Lung (tissue), 12 donors: Measurements from ENCODE around the gene LIN28A. TPM values are rescaled to one million over a fixed set of nuclear protein-coding genes. Genes with fewer than 3 reads are reported as not detected.

Experiments
- ATAC-seq: fragments of 200-7000 bp; cut with Tn5 transposase; one replicate; pipeline ENCODE4 v1.9.1; 2020; ENCODE audit warnings: moderate number of reproducible peaks; ENCODE audit not compliant: insufficient read depth, low FRiP score
- DNase-seq, 3 donors: peaks; one replicate each; pipeline ENCODE4 v3.0.0-alpha.2; 2013 to 2017
- H3K27ac ChIP-seq, 2 donors: one replicate each; pipeline ENCODE4 v1.5.1; 2013; ENCODE audit warnings: mild to moderate bottlenecking in 2 of 2, moderate library complexity in 2 of 2, control low read depth in 1 of 2, inconsistent platforms in 1 of 2, low read depth in 1 of 2, low read length in 1 of 2
- H3K27me3 ChIP-seq, 3 donors: one replicate each; pipeline ENCODE4 v1.5.1; 2013; ENCODE audit warnings: low read length in 2 of 3; ENCODE audit not compliant: control insufficient read depth in 3 of 3, insufficient read depth in 3 of 3
- H3K36me3 ChIP-seq, 4 donors: one replicate each; pipeline ENCODE4 v1.5.1; 2013; ENCODE audit warnings: low read length in 4 of 4, mild to moderate bottlenecking in 1 of 4, moderate library complexity in 1 of 4; ENCODE audit not compliant: control insufficient read depth in 4 of 4, insufficient read depth in 4 of 4
- H3K4me1 ChIP-seq, 5 donors: one replicate each; pipeline ENCODE4 v1.5.1; 2013; ENCODE audit warnings: low read length in 5 of 5, mild to moderate bottlenecking in 2 of 5, moderate library complexity in 1 of 5; ENCODE audit not compliant: control insufficient read depth in 5 of 5, insufficient read depth in 5 of 5
- H3K4me3 ChIP-seq: one replicate; pipeline ENCODE4 v1.5.1; 2013; ENCODE audit warnings: mild to moderate bottlenecking, control low read depth, moderate library complexity
- H3K9ac ChIP-seq, 2 donors: one replicate each; pipeline ENCODE4 v1.5.1; 2013; ENCODE audit warnings: low read length in 2 of 2, control low read depth in 1 of 2; ENCODE audit not compliant: insufficient read depth in 1 of 2
- H3K9me3 ChIP-seq, 4 donors: one replicate each; pipeline ENCODE4 v1.5.1; 2013; ENCODE audit warnings: low read length in 3 of 4, mild to moderate bottlenecking in 1 of 4, moderate library complexity in 1 of 4; ENCODE audit not compliant: control insufficient read depth in 4 of 4, insufficient read depth in 3 of 4
- WGBS, 2 donors: extraction: QIAGEN DNeasy Blood & Tissue Kit; methylation state at CpG; one replicate each; pipeline ENCODE4 v1.1.7; 2013; 5-methylcytosine and 5-hydroxymethylcytosine counted together
- polyA plus RNA-seq, 2 donors: library from polyadenylated mRNA; stranded (reverse); fragments of 200-250 nt; gene quantifications; one replicate each; pipeline ENCODE4 v1.2.1, GENCODE V29; 2013
- total RNA-seq, 2 donors: library from RNA; depleted of rRNA in 1 of 2; stranded (reverse); fragments of >200 nt in 1 of 2; gene quantifications; one replicate each; pipeline ENCODE4 v1.2.1, GENCODE V29; 2014 to 2021
- TF ChIP-seq, protein P1 (sequence below): IDR thresholded peaks from 2 replicates; pipeline ENCODE4 v1.5.1; 2012; ENCODE audit warnings: mild to moderate bottlenecking; ENCODE audit errors: control extremely low read depth, extremely low read depth
- donor health status: control.
- donor health status: control.
- donor health status: Bipolar disorder and iron deficiency.
- donor health status: healthy.
- donor health status: DM: yes; HTN: yes; CAD: no.

Gene LIN28A
- total and polyA plus RNA-seq, 4 donors, result 0.80 TPM; not detected in 3

GRCh38 chr1:26477446-26478152, 67.0 kb downstream of the LIN28A start:
- Histone ChIP-seq H3K27me3 (no peaks in the 10 kb centered on the region), H3K9ac (no peak overlapping the region), H3K4me1 (peaks cover 0 to 13% (median 5%) of the 10 kb centered on the region in 5 donors), H3K27ac (no peak overlapping the region), H3K9me3 (no peaks in the 10 kb centered on the region), H3K4me3 (no peak overlapping the region), H3K36me3 (peaks cover 16 to 27% (median 21%) of the 10 kb centered on the region in 4 donors)
- TF ChIP-seq, protein P1, sequence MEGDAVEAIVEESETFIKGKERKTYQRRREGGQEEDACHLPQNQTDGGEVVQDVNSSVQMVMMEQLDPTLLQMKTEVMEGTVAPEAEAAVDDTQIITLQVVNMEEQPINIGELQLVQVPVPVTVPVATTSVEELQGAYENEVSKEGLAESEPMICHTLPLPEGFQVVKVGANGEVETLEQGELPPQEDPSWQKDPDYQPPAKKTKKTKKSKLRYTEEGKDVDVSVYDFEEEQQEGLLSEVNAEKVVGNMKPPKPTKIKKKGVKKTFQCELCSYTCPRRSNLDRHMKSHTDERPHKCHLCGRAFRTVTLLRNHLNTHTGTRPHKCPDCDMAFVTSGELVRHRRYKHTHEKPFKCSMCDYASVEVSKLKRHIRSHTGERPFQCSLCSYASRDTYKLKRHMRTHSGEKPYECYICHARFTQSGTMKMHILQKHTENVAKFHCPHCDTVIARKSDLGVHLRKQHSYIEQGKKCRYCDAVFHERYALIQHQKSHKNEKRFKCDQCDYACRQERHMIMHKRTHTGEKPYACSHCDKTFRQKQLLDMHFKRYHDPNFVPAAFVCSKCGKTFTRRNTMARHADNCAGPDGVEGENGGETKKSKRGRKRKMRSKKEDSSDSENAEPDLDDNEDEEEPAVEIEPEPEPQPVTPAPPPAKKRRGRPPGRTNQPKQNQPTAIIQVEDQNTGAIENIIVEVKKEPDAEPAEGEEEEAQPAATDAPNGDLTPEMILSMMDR, result no peak
- ATAC-seq (no peak), DNase-seq (no peak)
- WGBS, 2 donors, result 77 to 88% methylated on average over 8 of the region's 8 CpGs

- no peaks in the 10 kb centered on the region for H3K27me3 ChIP-seq
- no peak overlapping the region for H3K27ac ChIP-seq
- WGBS, 2 donors, result 75 to 79% methylated on average over 3 of the region's 3 CpGs
- ATAC-seq, result no peak
- H3K4me1 ChIP-seq, result peaks cover 0 to 13% (median 5%) of the 10 kb centered on the region in 5 donors
- no peak for DNase-seq
- no peaks in the 10 kb centered on the region for H3K9me3 ChIP-seq
- TF ChIP-seq, protein P1, result no peak
- peaks cover 16 to 27% (median 21%) of the 10 kb centered on the region in 4 donors for H3K36me3 ChIP-seq
- no peak overlapping the region for H3K4me3 ChIP-seq
- no peak overlapping the region for H3K9ac ChIP-seq
Observed at GRCh38 chr1:26478159-26478558, 67.5 kb downstream of the LIN28A start.

GRCh38 chr1:26478988-26479387, 68.4 kb downstream of the LIN28A start:
- H3K9me3 ChIP-seq, result no peaks in the 10 kb centered on the region
- ATAC-seq (no peak), DNase-seq (no peak)
- peaks cover 0 to 6% (median 3%) of the 10 kb centered on the region in 5 donors for H3K4me1 ChIP-seq
- no peak overlapping the region for H3K27ac ChIP-seq
- no peaks in the 10 kb centered on the region for H3K27me3 ChIP-seq
- H3K36me3 ChIP-seq, result peaks cover 11 to 19% (median 15%) of the 10 kb centered on the region in 4 donors
- H3K9ac ChIP-seq, result no peak overlapping the region
- H3K4me3 ChIP-seq, result no peak overlapping the region
- TF ChIP-seq, protein P1, result no peak
- 94 to 98% methylated on average over 6 of the region's 6 CpGs for WGBS, 2 donors

Other genes starting within 250 kb of the LIN28A start
- not detected for gene C1orf232, start 241.9 kb upstream of the LIN28A start, total RNA-seq
- gene C1orf232, start 241.9 kb upstream of the LIN28A start, polyA plus RNA-seq, result not detected
- 10 to 100 TPM; 19.7 to 32.8 TPM for gene ZNF593, start 240.9 kb upstream of the LIN28A start, total RNA-seq
- gene ZNF593, start 240.9 kb upstream of the LIN28A start, polyA plus RNA-seq, result 100 to 1,000 TPM in 1 of 2 donors, 10 to 100 TPM in 1; 90.4 to 140 TPM
- not detected for gene ZNF593OS, start 239.0 kb upstream of the LIN28A start, total RNA-seq
- under 1 TPM; 0.29 to 0.65 TPM for gene ZNF593OS, start 239.0 kb upstream of the LIN28A start, polyA plus RNA-seq
- 10 to 100 TPM; 29.9 to 34.7 TPM for gene CNKSR1, start 233.3 kb upstream of the LIN28A start, total RNA-seq
- gene CNKSR1, start 233.3 kb upstream of the LIN28A start, polyA plus RNA-seq, result 10 to 100 TPM; 10.8 to 26.7 TPM
- gene CATSPER4, start 220.2 kb upstream of the LIN28A start, total RNA-seq, result not detected
- not detected for gene CATSPER4, start 220.2 kb upstream of the LIN28A start, polyA plus RNA-seq
- 10 to 100 TPM in 1 of 2 donors, 1 to 10 TPM in 1; 9.1 to 10.8 TPM for gene CEP85, start 176.6 kb upstream of the LIN28A start, total RNA-seq
- gene CEP85, start 176.6 kb upstream of the LIN28A start, polyA plus RNA-seq, result 1 to 10 TPM; 5.4 to 6.4 TPM
- gene SH3BGRL3, start 130.7 kb upstream of the LIN28A start, total RNA-seq, result 100 to 1,000 TPM in 1 of 2 donors, 10 to 100 TPM in 1; 17.2 to 317 TPM
- 100 to 1,000 TPM; 349 to 437 TPM for gene SH3BGRL3, start 130.7 kb upstream of the LIN28A start, polyA plus RNA-seq
- gene UBXN11, start 104.2 kb upstream of the LIN28A start, total RNA-seq, result 10 to 100 TPM; 20.1 to 82.1 TPM
- 10 to 100 TPM; 43.2 to 66.6 TPM for gene UBXN11, start 104.2 kb upstream of the LIN28A start, polyA plus RNA-seq
- gene CD52, start 92.9 kb upstream of the LIN28A start, total RNA-seq, result 100 to 1,000 TPM in 1 of 2 donors, 1 to 10 TPM in 1; 6.8 to 238 TPM
- 100 to 1,000 TPM; 402 to 600 TPM for gene CD52, start 92.9 kb upstream of the LIN28A start, polyA plus RNA-seq
- gene CRYBG2, start 56.7 kb upstream of the LIN28A start, total RNA-seq, result 1 to 10 TPM in 1 of 2 donors, under 1 TPM in 1; 0.37 to 3.8 TPM
- gene CRYBG2, start 56.7 kb upstream of the LIN28A start, polyA plus RNA-seq, result 1 to 10 TPM; 1.5 to 7.7 TPM
- gene ZNF683, start 38.1 kb upstream of the LIN28A start, total RNA-seq, result under 1 TPM in 1 of 2 donors, not detected in 1; 0.40 TPM
- under 1 TPM; 0.17 to 0.55 TPM for gene ZNF683, start 38.1 kb upstream of the LIN28A start, polyA plus RNA-seq
- 10 to 100 TPM; 29.1 to 57.4 TPM for gene DHDDS, start 21.5 kb downstream of the LIN28A start, total RNA-seq
- 10 to 100 TPM; 22.6 to 36.4 TPM for gene DHDDS, start 21.5 kb downstream of the LIN28A start, polyA plus RNA-seq
- 100 to 1,000 TPM; 329 to 374 TPM for gene HMGN2, start 61.6 kb downstream of the LIN28A start, total RNA-seq
- 100 to 1,000 TPM; 452 to 580 TPM for gene HMGN2, start 61.6 kb downstream of the LIN28A start, polyA plus RNA-seq
- 100 to 1,000 TPM in 1 of 2 donors, 10 to 100 TPM in 1; 58.6 to 100 TPM for gene RPS6KA1, start 118.9 kb downstream of the LIN28A start, total RNA-seq
- gene RPS6KA1, start 118.9 kb downstream of the LIN28A start, polyA plus RNA-seq, result 100 to 1,000 TPM in 1 of 2 donors, 10 to 100 TPM in 1; 63.2 to 109 TPM